ENCODE data around the gene MMP17. TPM values are rescaled to one million over a fixed set of nuclear protein-coding genes. Genes with fewer than 3 reads are reported as not detected.

The MMP17 gene
- polyA plus RNA-seq, 1 of the 3 experiments (the other 2 are of a cell fraction), result 14.0 TPM

- TF ChIP-seq REST (IDR thresholded peaks at IDR 0.05; ENCODE audit: low read depth, low read length) (no peak), YY1 (IDR thresholded peaks at IDR 0.05; ENCODE audit: low read depth) (no peak), FOSL2 (IDR thresholded peaks at IDR 0.05; ENCODE audit: borderline replicate concordance, low read depth) (no peak), IRF3 (IDR thresholded peaks at IDR 0.05; ENCODE audit: low read depth, low read length) (no peak), TCF12 (IDR thresholded peaks at IDR 0.05) (no peak), MAX (IDR thresholded peaks at IDR 0.05; ENCODE audit: low read depth) (no peak), ZBTB33 (IDR thresholded peaks at IDR 0.05; ENCODE audit: borderline replicate concordance, low read depth) (no peak), POLR2AphosphoS5 (IDR thresholded peaks at IDR 0.05; ENCODE audit: low read depth, low read length) (no peak), RCOR1 (IDR thresholded peaks at IDR 0.05; ENCODE audit: low read length) (no peak), RFX5 (IDR thresholded peaks at IDR 0.05; ENCODE audit: low read length) (no peak), NFIC (IDR thresholded peaks at IDR 0.05; ENCODE audit: borderline replicate concordance) (no peak), PBX3 (IDR thresholded peaks at IDR 0.05) (no peak), GATA2 (CRISPR knock-in tag; IDR thresholded peaks at IDR 0.05) (no peak), USF2 (IDR thresholded peaks at IDR 0.05; ENCODE audit: borderline replicate concordance, low read depth, low read length) (no peak), SIN3A (IDR thresholded peaks at IDR 0.05; ENCODE audit: borderline replicate concordance, low read depth, low read length) (no peak), MXI1 (IDR thresholded peaks at IDR 0.05; ENCODE audit: low read depth, low read length) (no peak), TAF1 (IDR thresholded peaks at IDR 0.05; ENCODE audit: borderline replicate concordance, low read depth, low read length) (no peak)
- CTCF ChIA-PET, result interaction anchor here (0.6 to 1.2 kb wide), 3 partner anchors 9 to 29 kb away, joined by 3 to 5 read pairs (median 4); no protein-coding TSS in a partner anchor
These were observed 36.3 kb downstream of the MMP17 start for GRCh38 chr12:131864469-131864868.

More at GRCh38 chr12:131864469-131864868, 36.3 kb downstream of the MMP17 start:
- Histone ChIP-seq H3K79me2 (ENCODE audit: insufficient read depth) (no peaks in the 10 kb centered on the region), H3K9me3 (no peaks in the 10 kb centered on the region), H3K4me1 (ENCODE audit: control insufficient read depth in 1 of 2, insufficient read depth in 2 of 2, low read depth in 1 of 2, low read length in 1 of 2) (peaks cover 0 to 29% of the 10 kb centered on the region in 2 experiments; a peak in 1 of 4 replicates), H3K27ac (ENCODE audit: low read depth in 2 of 2, low read length in 1 of 2) (peak overlapping the region in 1 of 2 experiments; percentile 85; a peak in 2 of 4 replicates), H3K9ac (no peak overlapping the region), H4K20me1 (ENCODE audit: insufficient read depth) (no peaks in the 10 kb centered on the region), H3K9me2 (no peaks in the 10 kb centered on the region), H2AFZ (ENCODE audit: low read depth) (no peak overlapping the region), H3K27me3 (ENCODE audit: insufficient read depth) (no peaks in the 10 kb centered on the region), H3F3A (replicated peaks; ENCODE audit: insufficient read depth) (no peaks in the 10 kb centered on the region), H3K36me3 (replicated peaks in 1 of 2; ENCODE audit: control insufficient read depth in 1 of 2, insufficient read depth in 2 of 2, low read length in 1 of 2) (no peaks in the 10 kb centered on the region), H3K4me3 (ENCODE audit: low read depth in 2 of 2, low read length in 1 of 2) (no peak overlapping the region), H3K4me2 (no peak overlapping the region)
- POLR2A ChIA-PET, result interaction anchor here (0.6 to 1.1 kb wide), 3 partner anchors 9 to 53 kb away, joined by 3 read pairs; no protein-coding TSS in a partner anchor
- DNase-seq, result no peak
- 92% methylated on average over 8 of the region's 8 CpGs for WGBS (ENCODE audit: low lambda C conversion rate)
